ENCODE results near the gene ALDH1L1. TPM values are rescaled to one million over a fixed set of nuclear protein-coding genes. Genes with fewer than 3 reads are reported as not detected.
A peak's percentile ranks its signal among the peaks of the same experiment; 100 is the strongest.
"Not testable (repeated sequence)": the region's sequence is repeated elsewhere in the genome, so short reads cannot be mapped to it uniquely, and the experiment has no call there.

Gene ALDH1L1
- total RNA-seq, 1 donor from 2014 or later = 1.6 TPM

DNA sequence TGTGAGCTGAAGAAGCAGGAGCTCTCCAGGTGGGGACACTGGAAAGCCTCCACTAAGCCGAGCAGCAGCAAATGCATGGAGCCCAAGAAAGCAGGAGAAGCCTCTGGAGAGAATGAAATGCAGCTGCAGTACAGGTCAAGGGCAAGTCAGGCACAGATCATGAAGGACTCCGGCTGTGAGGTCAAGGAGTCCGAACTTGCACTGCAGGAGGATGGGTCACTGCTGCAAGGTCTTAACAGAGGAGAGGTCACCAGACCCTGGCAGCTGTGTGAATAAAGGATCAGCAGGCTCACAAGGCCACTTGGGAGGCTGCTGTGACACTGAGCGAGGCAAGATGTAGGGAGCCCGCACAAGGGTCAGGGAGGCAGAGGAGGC is 71.7 kb downstream of the ALDH1L1 start:
- FAIRE-seq (no peak), DNase-seq (ENCODE audit: low spot score in 2 of 2) (no peak)

DNA sequence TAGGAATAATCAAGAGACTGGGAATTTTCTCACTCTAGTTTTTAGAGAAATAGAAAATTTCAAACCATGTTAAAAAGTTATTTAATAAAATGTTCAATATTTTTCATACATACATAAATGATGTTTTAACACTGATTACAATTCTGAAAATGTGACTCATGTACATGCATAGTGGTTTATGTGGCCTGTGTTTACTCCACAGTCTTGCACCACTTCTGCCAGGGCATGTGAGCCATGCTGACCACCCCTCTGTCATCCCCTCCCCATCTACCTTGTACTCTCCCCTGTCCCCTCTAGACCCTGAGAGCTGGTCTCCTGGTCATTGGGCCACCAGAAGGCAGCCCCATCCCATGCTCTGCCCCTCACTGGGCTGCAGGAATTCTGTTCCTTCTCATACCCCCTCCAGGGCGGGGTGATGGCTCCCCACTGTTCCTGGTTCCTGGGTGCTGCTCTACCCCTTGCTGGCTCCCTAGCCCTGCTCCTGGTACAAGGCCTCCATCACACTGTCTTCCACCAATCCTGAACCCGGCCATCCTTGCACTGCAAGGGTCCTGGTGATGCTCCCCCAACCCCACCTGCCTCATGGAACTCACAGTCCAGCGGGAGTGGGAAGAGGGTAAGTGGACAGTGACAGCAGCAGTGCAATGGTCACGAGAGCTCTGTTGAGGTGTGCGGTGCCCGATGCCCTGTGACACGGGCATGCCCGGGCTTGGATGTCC is 72.3 kb downstream of the ALDH1L1 start:
- DNase-seq (ENCODE audit: low spot score in 2 of 2) (peak in 1 of 2 donors; percentile 1), FAIRE-seq (no peak)

DNA sequence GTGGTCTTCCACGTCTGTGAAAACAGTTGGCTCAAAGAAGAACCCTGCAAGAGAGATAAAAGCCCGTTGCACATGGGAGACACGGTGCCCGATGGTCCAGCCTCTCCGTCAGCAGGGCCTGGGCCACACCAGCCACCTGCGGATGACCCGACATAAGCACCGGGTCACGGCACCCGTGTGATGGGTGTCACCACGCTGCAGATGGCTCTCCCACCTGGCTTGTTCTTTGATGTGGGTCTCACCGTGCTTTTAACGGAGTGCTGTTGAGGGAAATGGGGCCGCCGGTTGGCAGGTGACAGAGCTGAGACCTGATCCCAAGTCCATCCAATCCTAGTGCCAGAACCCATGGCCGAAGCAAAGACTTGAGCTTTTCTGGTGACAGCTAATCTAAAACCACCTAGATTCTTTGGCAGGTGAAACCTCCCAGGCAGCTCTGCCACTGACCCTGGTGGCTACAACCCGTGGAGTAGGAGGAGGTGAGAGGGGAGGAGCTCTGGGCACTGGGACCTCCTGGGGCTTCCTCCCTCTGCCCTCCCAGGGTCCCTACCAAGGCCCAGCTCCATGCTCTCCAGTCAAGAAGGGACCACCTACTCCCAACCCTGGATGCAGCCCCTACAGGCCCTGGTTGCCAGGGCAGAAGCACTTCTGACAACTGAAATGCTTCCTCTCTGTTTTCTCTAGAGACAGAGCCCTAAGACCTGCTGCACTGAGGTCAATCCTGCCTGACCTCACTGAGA is 73.0 kb downstream of the ALDH1L1 start:
- FAIRE-seq = no peak
- DNase-seq (ENCODE audit: low spot score in 2 of 2) = peak in 1 of 2 donors; percentile 10

DNA sequence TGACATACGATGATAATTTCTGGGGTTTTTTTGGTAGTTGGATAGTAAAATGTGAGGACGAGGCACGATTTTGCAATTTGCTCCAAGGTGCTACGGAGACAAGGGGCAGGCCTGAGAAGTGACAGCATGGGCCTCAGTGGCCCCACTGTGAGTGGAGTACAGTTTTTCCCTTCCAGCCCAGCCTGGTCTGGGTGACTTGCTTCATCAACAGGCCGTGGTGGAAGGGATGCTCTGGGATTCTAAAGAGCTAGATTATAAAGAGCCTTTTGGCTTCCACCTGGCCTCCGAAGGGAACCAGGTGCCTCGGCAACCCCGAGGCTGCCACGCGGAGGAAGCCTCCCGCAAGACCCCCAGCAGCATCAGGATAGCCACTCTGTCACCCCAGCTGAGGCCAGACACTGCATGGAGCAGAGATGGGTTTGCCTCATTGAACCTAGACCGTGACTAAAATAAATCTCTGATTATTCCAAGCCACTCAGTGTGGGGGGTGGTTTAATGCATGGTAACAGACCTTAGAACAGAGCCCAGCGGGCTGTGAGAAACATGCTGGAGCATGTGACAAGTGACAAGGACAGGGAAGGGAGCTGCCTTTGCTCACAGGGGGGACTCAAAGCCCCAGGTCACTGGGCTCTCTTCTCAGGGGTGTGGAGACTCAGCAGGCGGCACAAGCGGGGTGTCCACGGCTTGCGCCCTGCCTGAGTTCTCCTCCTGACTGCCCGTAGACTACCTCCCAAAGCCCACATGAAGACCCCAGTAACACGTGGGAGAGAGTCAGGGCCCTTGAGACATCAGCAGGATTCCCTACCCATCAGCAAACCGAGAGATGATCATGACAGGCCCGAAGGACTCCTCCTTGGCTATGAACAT is 73.8 kb downstream of the ALDH1L1 start:
- peak in 1 of 2 donors; percentile 5 for DNase-seq (ENCODE audit: low spot score in 2 of 2)
- no peak for FAIRE-seq

DNA sequence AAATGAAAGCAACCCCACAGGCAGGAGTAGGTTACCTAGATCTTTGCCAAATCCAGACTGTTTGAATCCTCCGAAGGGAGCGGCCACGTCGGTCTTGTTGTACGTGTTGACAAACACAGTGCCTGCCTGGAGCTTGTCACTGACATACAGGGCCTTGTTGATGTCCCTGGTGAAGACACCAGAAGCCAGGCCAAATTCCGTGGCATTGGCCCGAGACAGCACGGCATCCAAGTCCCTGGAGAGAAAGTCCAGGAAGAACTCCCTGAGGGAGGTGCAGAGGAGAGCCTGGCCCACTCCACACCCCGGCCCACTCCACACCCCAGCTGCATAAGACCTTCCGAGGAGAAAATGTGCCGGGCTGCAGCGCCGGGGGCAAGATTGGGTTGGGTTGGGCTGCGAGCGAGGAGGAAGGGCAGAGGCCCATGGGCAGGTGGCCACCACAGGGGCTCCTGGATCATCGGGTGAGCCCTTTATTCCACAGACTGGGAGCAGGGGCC is 74.6 kb downstream of the ALDH1L1 start:
- DNase-seq (ENCODE audit: low spot score in 2 of 2) (peak in 1 of 2 donors; percentile 3), FAIRE-seq (no peak)

DNA sequence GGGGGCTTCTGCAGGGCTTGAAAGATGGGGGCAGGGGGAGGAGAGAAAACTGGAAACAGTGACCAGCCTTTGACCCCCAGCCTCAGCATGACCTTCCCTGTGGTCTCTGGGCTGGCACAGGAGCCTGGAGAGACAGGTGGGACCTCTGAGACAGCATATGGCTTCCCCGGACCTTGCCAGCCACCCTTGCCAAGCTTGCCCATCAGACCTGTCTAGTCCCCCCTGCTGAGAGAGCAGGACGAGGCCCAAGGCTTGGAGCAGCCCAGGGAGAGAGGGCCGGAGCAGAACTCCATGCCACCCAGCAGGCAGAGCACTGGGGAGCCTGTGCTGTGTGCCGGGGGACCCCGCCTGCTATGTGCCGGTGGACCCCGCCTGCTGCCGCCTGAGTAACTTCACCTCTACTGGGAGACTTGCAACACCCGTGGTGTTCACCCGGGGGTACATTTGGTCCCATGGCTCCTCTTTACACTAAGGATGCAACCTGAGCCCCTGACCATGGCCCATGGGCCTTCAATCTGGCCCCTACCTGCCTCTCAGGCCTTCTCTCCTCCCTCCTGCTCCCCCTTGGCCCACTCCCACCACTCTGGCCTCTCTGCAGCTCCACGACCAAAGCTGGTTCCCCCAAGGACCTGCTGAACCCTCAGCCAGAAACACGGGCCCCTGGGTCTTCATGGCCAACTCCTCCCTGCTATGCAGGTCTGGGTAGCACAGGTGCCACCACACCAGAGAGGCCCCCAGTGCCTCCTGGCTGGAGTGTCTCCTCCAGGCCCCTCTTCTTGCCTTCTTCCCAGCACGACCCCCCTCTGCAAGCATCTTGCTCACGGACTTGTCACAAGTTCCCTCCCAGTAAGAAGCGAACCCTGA is 75.4 kb downstream of the ALDH1L1 start:
- no peak for FAIRE-seq
- peak in 1 of 2 donors; percentile 7 for DNase-seq (ENCODE audit: low spot score in 2 of 2)

DNA sequence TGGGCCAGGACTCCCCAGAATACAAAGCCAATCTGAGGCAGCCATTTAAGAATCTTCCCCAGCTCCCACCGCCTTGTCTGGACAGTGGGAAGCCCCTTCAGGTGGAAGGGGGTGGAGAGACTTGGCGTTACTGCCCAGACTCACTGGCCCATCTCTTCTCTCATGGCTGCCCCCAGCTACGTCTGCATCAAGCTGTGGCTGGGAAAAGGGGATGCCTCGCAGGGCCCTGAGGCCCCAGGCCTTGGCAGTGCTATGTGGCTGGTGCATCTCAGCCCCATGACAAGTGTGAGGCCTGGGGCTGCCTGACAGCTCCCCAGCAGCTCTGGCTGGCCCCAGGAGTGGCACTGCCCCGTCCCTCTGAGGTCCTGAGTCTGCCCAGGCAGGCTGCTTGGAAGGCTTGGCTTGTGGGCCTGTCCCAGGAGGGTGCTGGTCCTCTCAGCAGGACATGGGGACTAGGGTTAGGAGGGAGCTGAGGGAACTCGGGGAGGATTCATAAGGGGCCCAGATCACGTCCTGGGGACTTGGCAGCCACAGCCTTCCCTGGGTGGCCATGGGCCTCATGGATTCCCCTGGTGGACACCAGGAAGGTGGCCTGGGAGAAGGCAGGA is 76.3 kb downstream of the ALDH1L1 start:
- DNase-seq (ENCODE audit: low spot score in 2 of 2) = no peak
- no peak for FAIRE-seq

DNA sequence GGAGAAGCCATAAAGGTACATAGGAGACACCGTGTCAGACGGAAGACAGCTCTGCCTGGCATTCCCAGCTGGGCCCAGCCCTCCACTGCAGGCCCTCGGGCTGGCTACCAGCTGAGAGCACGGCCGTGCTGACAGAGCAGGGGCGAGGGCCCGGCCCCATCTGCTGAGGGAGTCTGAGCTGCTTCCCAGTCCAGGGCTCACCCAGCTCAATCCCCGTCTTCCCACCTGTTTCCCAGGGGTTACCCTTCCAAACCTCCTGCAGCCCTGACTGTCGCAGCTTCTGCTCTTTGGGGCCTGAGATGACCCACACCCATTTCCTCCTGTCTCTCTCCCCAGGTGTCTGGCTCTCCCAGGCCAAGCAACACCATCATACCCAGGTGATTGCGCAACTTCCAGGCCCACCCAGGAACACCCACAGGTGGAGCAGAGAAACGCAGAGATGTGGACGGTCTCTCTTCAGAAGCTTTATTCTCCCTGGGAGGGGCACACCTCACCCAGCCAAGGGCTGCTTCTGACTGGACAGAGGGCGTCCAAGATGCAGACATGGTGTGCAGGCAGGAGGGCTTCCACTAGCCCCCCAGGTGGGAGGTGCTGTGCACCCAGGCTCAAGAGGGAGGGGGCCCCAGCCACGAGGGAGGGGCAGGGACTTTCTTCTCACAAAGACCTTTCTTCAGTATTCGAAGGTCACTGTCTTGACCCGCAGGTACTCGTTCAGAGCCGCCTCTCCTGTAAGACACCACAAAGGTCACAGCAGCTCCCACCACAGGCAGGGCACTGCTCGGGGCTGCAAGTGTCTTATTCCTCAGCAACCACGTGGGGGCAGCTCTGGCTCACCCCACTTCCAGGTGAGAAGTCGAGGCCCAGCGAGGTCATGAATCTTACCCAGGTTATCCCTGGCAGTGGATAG is 77.0 kb downstream of the ALDH1L1 start:
- FAIRE-seq = no peak
- DNase-seq (ENCODE audit: low spot score in 2 of 2) = no peak

DNA sequence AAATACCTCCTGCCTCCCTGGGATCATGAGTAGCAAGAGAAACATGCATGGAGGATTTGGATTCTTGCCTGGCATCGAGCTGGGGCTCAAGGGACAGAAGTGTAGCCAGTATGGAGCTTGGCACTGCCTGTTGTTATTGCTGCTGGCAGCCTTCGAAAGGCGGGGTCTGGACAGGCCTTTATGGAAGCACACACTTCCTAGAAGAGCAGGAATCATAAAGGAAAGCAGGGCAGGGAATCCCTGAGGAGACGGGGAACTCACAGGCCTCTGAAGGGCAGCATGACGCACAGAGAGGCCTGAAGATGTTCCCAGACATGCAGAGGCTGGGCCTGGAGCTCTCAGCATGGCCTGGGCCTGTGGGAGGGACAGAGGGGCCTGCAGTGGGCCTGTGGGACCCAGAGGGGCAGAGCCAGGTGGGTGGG is 77.8 kb downstream of the ALDH1L1 start:
- FAIRE-seq = no peak
- no peak for DNase-seq (ENCODE audit: low spot score in 2 of 2)

DNA sequence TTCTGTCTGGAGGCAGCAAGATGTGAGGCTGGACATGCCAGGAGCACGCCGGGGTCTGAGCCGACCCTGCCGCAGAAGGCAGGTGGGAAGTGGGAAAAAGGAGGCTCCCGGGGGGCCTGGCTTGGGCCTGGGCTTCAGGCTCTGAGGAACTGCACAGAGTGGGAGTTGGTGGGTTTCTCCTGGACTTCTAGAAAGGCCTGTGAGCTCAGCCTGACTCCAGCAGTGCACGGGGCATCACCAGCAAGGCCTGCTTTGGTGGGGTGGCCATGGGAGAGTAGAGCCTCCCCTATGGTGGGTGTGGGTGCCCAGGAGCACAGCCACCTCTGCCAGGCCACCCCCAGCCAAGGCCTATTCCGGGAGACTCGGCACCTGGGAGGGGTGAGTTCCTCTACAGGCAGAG is 78.4 kb downstream of the ALDH1L1 start:
- DNase-seq (ENCODE audit: low spot score in 2 of 2) = no peak
- FAIRE-seq = no peak

DNA sequence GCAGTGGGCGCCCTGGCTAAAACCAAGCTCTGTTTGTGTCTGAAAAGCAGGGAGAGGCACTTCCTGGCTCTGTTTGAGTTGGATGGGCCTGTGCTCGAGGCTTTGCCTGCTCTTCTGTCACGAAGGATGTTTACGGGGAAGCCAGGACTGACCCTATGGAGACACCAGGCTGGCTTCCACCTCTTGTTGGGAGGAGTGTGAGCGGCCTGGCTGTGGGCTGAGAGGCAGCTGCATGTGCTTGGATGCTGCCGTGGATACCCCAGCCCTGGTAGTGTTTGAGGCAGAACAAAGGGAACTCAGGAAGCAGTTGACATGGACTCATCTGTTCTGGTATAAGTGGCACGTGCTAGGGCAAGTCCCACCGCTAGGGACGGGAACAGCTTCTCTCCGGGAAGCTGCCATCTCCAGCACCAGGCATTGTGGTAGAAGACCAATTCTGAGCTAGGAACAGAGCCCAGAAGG is 78.8 kb downstream of the ALDH1L1 start:
- DNase-seq (ENCODE audit: low spot score in 2 of 2) = peak in 1 of 2 donors; percentile 8
- FAIRE-seq = no peak

DNA sequence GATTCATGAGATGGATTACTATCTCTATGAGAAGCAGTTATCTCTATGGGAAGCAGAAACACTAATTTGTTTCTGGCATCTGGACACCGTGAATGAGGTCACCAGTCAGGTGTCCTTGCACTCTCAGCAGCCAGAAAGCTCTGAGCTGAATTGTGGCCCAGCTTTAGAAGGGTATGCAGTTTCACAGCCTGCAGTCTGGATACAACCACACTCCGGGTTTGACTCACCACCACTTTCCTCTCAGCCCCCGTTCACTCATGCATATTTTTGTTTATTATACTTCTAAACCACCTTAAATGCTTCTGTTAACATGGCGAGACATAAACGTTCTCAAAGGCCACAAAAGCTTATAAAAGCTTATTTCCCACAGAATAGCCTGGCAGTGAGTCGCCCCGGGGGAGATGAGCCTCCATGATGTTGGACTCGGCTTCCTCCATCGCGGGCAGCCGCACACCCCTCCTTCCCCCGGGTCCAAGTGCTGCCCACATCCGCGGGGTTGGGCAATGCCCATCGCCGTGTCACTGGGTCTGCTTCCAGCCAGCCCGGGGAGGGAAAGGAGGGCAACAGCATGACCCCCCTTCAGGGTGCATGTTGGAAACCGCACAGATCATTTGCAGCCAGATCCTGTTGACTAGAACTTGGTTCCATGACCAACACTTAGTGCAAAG is 79.6 kb downstream of the ALDH1L1 start:
- FAIRE-seq (no peak), DNase-seq (ENCODE audit: low spot score in 2 of 2) (peak in 1 of 2 donors; percentile 67)

DNA sequence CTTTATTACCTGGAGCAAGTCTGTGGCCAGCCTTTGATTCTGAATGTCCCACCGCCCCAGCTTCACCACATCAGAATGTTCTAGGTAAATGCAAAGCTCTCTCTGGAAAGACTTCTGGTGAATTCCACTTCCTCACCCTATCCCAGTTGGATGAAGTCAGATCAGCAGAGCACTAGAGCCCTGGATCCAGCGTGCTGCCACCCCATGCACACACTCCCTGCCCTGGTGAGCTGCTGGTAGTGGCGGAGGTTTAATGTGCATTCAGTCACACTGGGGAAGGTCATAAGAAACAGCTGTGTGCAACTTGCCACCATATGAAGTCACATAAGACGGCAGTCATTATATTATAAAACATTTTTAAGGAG is 80.1 kb downstream of the ALDH1L1 start:
- DNase-seq (ENCODE audit: low spot score in 2 of 2) = no peak
- no peak for FAIRE-seq

DNA sequence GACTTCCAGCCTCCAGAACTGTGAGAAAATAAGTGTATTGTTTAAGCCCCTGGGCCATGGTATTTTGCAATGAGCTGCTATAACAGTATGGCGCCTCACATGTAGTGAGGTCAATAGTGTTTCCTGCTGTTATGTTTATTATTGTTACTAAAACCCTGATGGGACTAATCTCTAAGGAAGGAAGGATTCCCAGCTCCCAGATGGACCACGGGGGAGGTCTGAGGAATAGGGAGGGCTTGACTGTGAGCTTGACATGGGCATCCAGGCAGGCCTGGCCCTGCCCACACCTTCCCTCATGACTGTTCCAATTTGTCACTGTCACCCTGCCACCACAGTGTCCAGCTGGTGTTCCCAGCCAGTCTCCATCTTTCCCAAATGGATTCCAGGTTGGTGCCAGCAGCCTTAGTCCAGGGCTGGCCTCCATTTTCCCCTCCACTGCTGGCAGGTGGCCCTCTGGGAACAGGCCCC is 82.0 kb downstream of the ALDH1L1 start:
- FAIRE-seq (no peak), DNase-seq (ENCODE audit: low spot score in 2 of 2) (no peak)

DNA sequence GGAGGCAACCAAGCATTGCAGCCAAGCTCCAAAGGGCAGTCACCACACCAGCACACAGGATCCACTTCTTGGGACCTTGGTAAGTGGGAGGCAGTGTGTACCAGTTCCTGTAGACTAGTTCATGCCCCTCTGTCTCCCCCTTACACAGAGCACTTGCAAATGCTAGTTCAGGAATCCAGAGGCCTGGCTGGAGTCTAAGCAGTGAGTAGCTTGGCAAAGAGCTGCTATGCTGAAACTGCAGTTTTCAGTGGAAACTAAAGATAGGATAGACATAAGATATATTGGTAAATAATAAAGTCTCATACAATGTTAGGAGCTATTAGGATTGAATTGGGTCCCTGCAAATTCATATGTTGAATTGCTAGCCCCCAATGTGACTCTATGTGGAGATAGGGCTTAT is 82.6 kb downstream of the ALDH1L1 start:
- FAIRE-seq (no peak), DNase-seq (ENCODE audit: low spot score in 2 of 2) (no peak)

DNA sequence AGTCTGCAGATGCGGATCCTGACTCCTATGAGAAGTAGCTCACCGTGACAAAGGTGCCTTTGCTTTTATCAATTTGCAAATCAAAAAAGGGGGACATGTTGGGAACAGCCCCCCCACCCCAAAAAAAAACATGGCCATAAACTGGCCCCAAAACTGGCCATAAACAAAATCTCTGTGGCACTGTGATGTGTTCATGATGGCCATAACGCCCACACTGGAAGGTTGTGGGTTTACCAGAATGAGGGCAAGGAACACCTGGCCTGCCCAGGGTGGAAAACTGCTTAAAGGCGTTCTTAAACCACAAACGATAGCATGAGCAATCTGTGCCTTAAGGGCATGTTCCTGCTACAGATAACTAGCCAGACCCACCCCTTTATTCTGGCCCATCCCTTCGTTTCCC is 84.1 kb downstream of the ALDH1L1 start:
- DNase-seq (ENCODE audit: low spot score in 2 of 2); FAIRE-seq: not testable (repeated sequence)

DNA sequence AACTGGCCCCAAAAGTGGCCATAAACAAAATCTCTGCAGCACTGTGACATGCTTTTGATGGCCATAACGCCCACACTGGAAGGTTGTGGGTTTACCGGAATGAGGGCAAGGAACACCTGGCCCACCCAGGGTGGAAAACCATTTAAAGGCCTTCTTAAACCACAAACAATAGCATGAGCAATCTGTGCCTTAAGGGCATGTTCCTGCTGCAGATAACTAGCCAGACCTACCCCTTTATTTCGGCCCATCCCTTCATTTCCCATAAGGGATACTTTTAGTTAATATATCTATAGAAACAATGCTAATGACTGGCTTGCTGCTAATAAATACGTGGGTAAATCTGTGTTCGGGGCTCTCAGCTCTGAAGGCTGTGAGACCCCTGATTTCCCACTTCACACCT is 88.3 kb downstream of the ALDH1L1 start:
- not testable (repeated sequence) for DNase-seq (ENCODE audit: low spot score in 2 of 2); FAIRE-seq

All from frontal cortex (tissue), 4 donors.